Measurements from ENCODE around the gene IL1A. TPM values are rescaled to one million over a fixed set of nuclear protein-coding genes. Genes with fewer than 3 reads are reported as not detected.

The IL1A gene
- total RNA-seq, 1 experiment from 2014 or later = 0.11 TPM

GRCh38 chr2:112782234-112782799 is 2.0 kb downstream of the IL1A start:
- H3K9me2 ChIP-seq (replicated peaks; ENCODE audit: low read length) = no peaks in the 10 kb centered on the region
- H3K27me3 ChIP-seq (ENCODE audit: low read length) = no peaks in the 10 kb centered on the region
- H2AFZ ChIP-seq (ENCODE audit: low read length) = no peak overlapping the region
- H4K20me1 ChIP-seq (ENCODE audit: low read length) = no peaks in the 10 kb centered on the region
- intact Hi-C loops (cut with micrococcal nuclease) = no loop called here
- H3K9me3 ChIP-seq (ENCODE audit: low read length) = no peaks in the 10 kb centered on the region
- no peak overlapping the region for H3K4me2 ChIP-seq (ENCODE audit: low read length)
- H3F3A ChIP-seq (ENCODE audit: low read length, unreplicated experiment) = no peaks in the 10 kb centered on the region
- no peaks in the 10 kb centered on the region for H3K36me3 ChIP-seq (ENCODE audit: low read depth, low read length)
- no peak overlapping the region for H3K9ac ChIP-seq (ENCODE audit: low read length)
- H3K79me2 ChIP-seq (ENCODE audit: low read length) = no peaks in the 10 kb centered on the region
- TF ChIP-seq EZH2 (IDR thresholded peaks at IDR 0.05; ENCODE audit: low read length, unreplicated experiment) (no peak), EZH2phosphoT487 (IDR thresholded peaks at IDR 0.05; ENCODE audit: borderline replicate concordance, low read length) (no peak)
- TF ChIP-seq, protein P1, sequence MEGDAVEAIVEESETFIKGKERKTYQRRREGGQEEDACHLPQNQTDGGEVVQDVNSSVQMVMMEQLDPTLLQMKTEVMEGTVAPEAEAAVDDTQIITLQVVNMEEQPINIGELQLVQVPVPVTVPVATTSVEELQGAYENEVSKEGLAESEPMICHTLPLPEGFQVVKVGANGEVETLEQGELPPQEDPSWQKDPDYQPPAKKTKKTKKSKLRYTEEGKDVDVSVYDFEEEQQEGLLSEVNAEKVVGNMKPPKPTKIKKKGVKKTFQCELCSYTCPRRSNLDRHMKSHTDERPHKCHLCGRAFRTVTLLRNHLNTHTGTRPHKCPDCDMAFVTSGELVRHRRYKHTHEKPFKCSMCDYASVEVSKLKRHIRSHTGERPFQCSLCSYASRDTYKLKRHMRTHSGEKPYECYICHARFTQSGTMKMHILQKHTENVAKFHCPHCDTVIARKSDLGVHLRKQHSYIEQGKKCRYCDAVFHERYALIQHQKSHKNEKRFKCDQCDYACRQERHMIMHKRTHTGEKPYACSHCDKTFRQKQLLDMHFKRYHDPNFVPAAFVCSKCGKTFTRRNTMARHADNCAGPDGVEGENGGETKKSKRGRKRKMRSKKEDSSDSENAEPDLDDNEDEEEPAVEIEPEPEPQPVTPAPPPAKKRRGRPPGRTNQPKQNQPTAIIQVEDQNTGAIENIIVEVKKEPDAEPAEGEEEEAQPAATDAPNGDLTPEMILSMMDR (conservative IDR thresholded peaks at IDR 0.05; ENCODE audit: low read depth, low read length) = no peak
- no peak overlapping the region for H3K4me3 ChIP-seq (ENCODE audit: low read length)
- peaks cover 21% of the 10 kb centered on the region for H3K4me1 ChIP-seq (ENCODE audit: insufficient read depth, low read length)
- no peak for ATAC-seq
- H3K27ac ChIP-seq (ENCODE audit: low read length) = no peak overlapping the region
- POLR2A ChIA-PET (ENCODE audit: unreplicated experiment) = no interaction called here
- CTCF ChIA-PET = no interaction called here
- no TSS peak for BruUV-seq (replicated peaks)
- DNase-seq = no peak

DNA sequence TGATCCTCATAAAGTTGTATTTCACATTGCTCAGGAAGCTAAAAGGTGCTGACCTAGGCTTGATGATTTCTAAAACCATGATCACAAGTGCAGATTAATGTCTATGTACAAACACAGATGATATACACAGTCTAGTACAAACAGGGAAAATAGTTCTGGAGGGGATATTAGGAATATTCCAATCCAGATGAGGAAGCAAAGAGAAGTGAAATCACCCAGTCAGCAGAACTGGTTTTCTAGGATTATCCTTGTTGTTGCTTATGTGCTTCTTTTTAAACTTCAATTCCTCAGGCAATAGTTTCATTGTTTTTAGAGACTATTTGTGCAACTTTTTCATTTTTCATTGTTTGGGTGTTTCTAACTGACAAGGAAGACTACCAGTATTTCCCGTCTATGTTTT is 4.7 kb downstream of the IL1A start:
- H3K36me3 ChIP-seq (ENCODE audit: low read depth, low read length) = no peaks in the 10 kb centered on the region
- POLR2A ChIA-PET (ENCODE audit: unreplicated experiment) = no interaction called here
- intact Hi-C loops (cut with micrococcal nuclease) = no loop called here
- no peaks in the 10 kb centered on the region for H4K20me1 ChIP-seq (ENCODE audit: low read length)
- H3K4me2 ChIP-seq (ENCODE audit: low read length) = no peak overlapping the region
- DNase-seq (no peak), ATAC-seq (no peak)
- no peak overlapping the region for H3K9ac ChIP-seq (ENCODE audit: low read length)
- no peaks in the 10 kb centered on the region for H3K9me3 ChIP-seq (ENCODE audit: low read length)
- no peaks in the 10 kb centered on the region for H3K79me2 ChIP-seq (ENCODE audit: low read length)
- H3K4me3 ChIP-seq (ENCODE audit: low read length) = no peak overlapping the region
- BruUV-seq (replicated peaks) = no TSS peak
- CTCF ChIA-PET = no interaction called here
- TF ChIP-seq EZH2phosphoT487 (IDR thresholded peaks at IDR 0.05; ENCODE audit: borderline replicate concordance, low read length) = no peak
- TF ChIP-seq, protein P1 (conservative IDR thresholded peaks at IDR 0.05; ENCODE audit: low read depth, low read length) = no peak
- no peak for TF ChIP-seq EZH2 (IDR thresholded peaks at IDR 0.05; ENCODE audit: low read length, unreplicated experiment)
- no peak overlapping the region for H3K27ac ChIP-seq (ENCODE audit: low read length)
- H3K27me3 ChIP-seq (ENCODE audit: low read length) = no peaks in the 10 kb centered on the region
- no peak overlapping the region for H2AFZ ChIP-seq (ENCODE audit: low read length)
- peaks cover 14% of the 10 kb centered on the region for H3K4me1 ChIP-seq (ENCODE audit: insufficient read depth, low read length)
- no peaks in the 10 kb centered on the region for H3K9me2 ChIP-seq (replicated peaks; ENCODE audit: low read length)
- no peaks in the 10 kb centered on the region for H3F3A ChIP-seq (ENCODE audit: low read length, unreplicated experiment)

- H3K4me1 ChIP-seq (ENCODE audit: insufficient read depth, low read length) = no peaks in the 10 kb centered on the region
- no peaks in the 10 kb centered on the region for H3K9me3 ChIP-seq (ENCODE audit: low read length)
- no peaks in the 10 kb centered on the region for H3K27me3 ChIP-seq (ENCODE audit: low read length)
- intact Hi-C loops (cut with micrococcal nuclease) = no loop called here
- no peak overlapping the region for H2AFZ ChIP-seq (ENCODE audit: low read length)
- no peaks in the 10 kb centered on the region for H3K36me3 ChIP-seq (ENCODE audit: low read depth, low read length)
- CTCF ChIA-PET = no interaction called here
- TF ChIP-seq, protein P1 (conservative IDR thresholded peaks at IDR 0.05; ENCODE audit: low read depth, low read length) = no peak
- no peak for TF ChIP-seq EZH2phosphoT487 (IDR thresholded peaks at IDR 0.05; ENCODE audit: borderline replicate concordance, low read length)
- no peak for TF ChIP-seq EZH2 (IDR thresholded peaks at IDR 0.05; ENCODE audit: low read length, unreplicated experiment)
- no peak overlapping the region for H3K4me3 ChIP-seq (ENCODE audit: low read length)
- no TSS peak for BruUV-seq (replicated peaks)
- H3K9ac ChIP-seq (ENCODE audit: low read length) = no peak overlapping the region
- H3F3A ChIP-seq (ENCODE audit: low read length, unreplicated experiment) = no peaks in the 10 kb centered on the region
- H3K79me2 ChIP-seq (ENCODE audit: low read length) = no peaks in the 10 kb centered on the region
- no peak overlapping the region for H3K27ac ChIP-seq (ENCODE audit: low read length)
- POLR2A ChIA-PET (ENCODE audit: unreplicated experiment) = no interaction called here
- H3K9me2 ChIP-seq (replicated peaks; ENCODE audit: low read length) = no peaks in the 10 kb centered on the region
- ATAC-seq = no peak
- H3K4me2 ChIP-seq (ENCODE audit: low read length) = no peak overlapping the region
- DNase-seq = no peak
- no peaks in the 10 kb centered on the region for H4K20me1 ChIP-seq (ENCODE audit: low read length)
Observed at GRCh38 chr2:112777036-112777435, 7.3 kb downstream of the IL1A start.
